Muscle of back (tissue), 11 donors: ENCODE data around the gene RPTOR. TPM values are rescaled to one million over a fixed set of nuclear protein-coding genes. Genes with fewer than 3 reads are reported as not detected.
"Not testable (repeated sequence)": the region's sequence is repeated elsewhere in the genome, so short reads cannot be mapped to it uniquely, and the experiment has no call there.

Source experiments
- DNase-seq, 3 donors: peaks; one replicate each; pipeline versions ENCODE4 v3.0.0 to v3.0.0-alpha.2; 2013
- polyA plus RNA-seq, 10 donors: library from polyadenylated mRNA; unstranded; fragments of 120-200 nt; gene quantifications; one replicate each; pipeline ENCODE4 v1.2.1, GENCODE V29; 2013; ENCODE audit not compliant: insufficient read length in 10 of 10

The RPTOR gene
- polyA plus RNA-seq, 10 donors: 18.8 to 24.3 (median 21.2) TPM

- DNase-seq: no peak
These were observed 144.5 kb downstream of the RPTOR start for GRCh38 chr17:80689129-80689619.

- DNase-seq: no peak
These were observed 147.1 kb downstream of the RPTOR start for GRCh38 chr17:80691784-80692183.

- DNase-seq: no peak
These were observed 148.4 kb downstream of the RPTOR start for GRCh38 chr17:80692931-80693467.

GRCh38 chr17:80693511-80693910 lies 148.9 kb downstream of the RPTOR start:
- DNase-seq: no peak

- no peak for DNase-seq
These were observed 149.7 kb downstream of the RPTOR start for GRCh38 chr17:80694085-80694991.

GRCh38 chr17:80694992-80695912 lies 150.6 kb downstream of the RPTOR start:
- no peak for DNase-seq

GRCh38 chr17:80695979-80696378 lies 151.3 kb downstream of the RPTOR start:
- DNase-seq: no peak

GRCh38 chr17:80696456-80696855 lies 151.8 kb downstream of the RPTOR start:
- no peak for DNase-seq

- DNase-seq: no peak
These were observed 152.3 kb downstream of the RPTOR start for GRCh38 chr17:80696964-80697363.

- no peak for DNase-seq
These were observed 153.7 kb downstream of the RPTOR start for GRCh38 chr17:80698297-80698696.

- DNase-seq: not testable (repeated sequence)
These were observed 154.6 kb downstream of the RPTOR start for GRCh38 chr17:80699205-80699604.

- no peak for DNase-seq
These were observed 157.1 kb downstream of the RPTOR start for GRCh38 chr17:80701730-80702129.

- no peak for DNase-seq
These were observed 157.9 kb downstream of the RPTOR start for GRCh38 chr17:80702315-80703141.

- DNase-seq: no peak
These were observed 158.5 kb downstream of the RPTOR start for GRCh38 chr17:80703142-80703478.

GRCh38 chr17:80704381-80704819 lies 159.8 kb downstream of the RPTOR start:
- no peak for DNase-seq

GRCh38 chr17:80704894-80705293 lies 160.3 kb downstream of the RPTOR start:
- DNase-seq: no peak

- no peak for DNase-seq
These were observed 161.3 kb downstream of the RPTOR start for GRCh38 chr17:80705988-80706387.

- DNase-seq: no peak
These were observed 161.8 kb downstream of the RPTOR start for GRCh38 chr17:80706463-80706867.

- no peak for DNase-seq
These were observed 163.8 kb downstream of the RPTOR start for GRCh38 chr17:80708480-80708879.

- DNase-seq: no peak
These were observed 164.6 kb downstream of the RPTOR start for GRCh38 chr17:80709090-80709695.
